Natural killer cell (primary cell): Measurements from ENCODE around the gene MYL7. TPM values are rescaled to one million over a fixed set of nuclear protein-coding genes. Genes with fewer than 3 reads are reported as not detected.
A peak's percentile ranks its signal among the peaks of the same experiment; 100 is the strongest.

ENCODE experiments used
- ATAC-seq, 3 donors: fragments of 150-1000 bp in 2 of 3; fragments of 200-7000 bp in 1 of 3; cut with Tn5 transposase; 1 replicate in 1 of 3; 2 replicates in 2 of 3; pipeline ENCODE4 v1.10.0; 2021; ENCODE audit warnings: mild to moderate bottlenecking in 2 of 3, moderate library complexity in 2 of 3
- DNase-seq, 2 donors: peaks; one replicate each; pipeline versions ENCODE4 v3.0.0 to v3.0.0-alpha.2; 2013 to 2021; ENCODE audit warnings: mixed read lengths in 1 of 2
- H3K27ac ChIP-seq: one replicate; pipeline ENCODE4 v1.5.1; 2013; ENCODE audit warnings: mild to moderate bottlenecking, low read length
- H3K27me3 ChIP-seq: one replicate; pipeline ENCODE4 v1.6.1; 2013; ENCODE audit warnings: low read length; ENCODE audit not compliant: control insufficient read depth, insufficient read depth
- H3K36me3 ChIP-seq: one replicate; pipeline ENCODE4 v1.6.1; 2013; ENCODE audit warnings: low read length; ENCODE audit not compliant: control insufficient read depth, insufficient read depth
- H3K4me1 ChIP-seq: one replicate; pipeline ENCODE4 v1.6.1; 2013; ENCODE audit warnings: low read length; ENCODE audit not compliant: control insufficient read depth, insufficient read depth
- H3K4me3 ChIP-seq: one replicate; pipeline ENCODE4 v1.5.1; 2013; ENCODE audit warnings: low read length
- H3K9me3 ChIP-seq: one replicate; pipeline ENCODE4 v1.6.1; 2013; ENCODE audit warnings: low read length; ENCODE audit not compliant: control insufficient read depth, insufficient read depth
- H3K27ac Mint-ChIP-seq, 2 donors: one replicate each; pipeline ENCODE4 v1.8.0; 2022; ENCODE audit warnings: mild to moderate bottlenecking in 2 of 2, mixed read lengths in 2 of 2, moderate library complexity in 1 of 2
- H3K27me3 Mint-ChIP-seq, 2 donors: one replicate each; pipeline ENCODE4 v1.8.0; 2022; ENCODE audit warnings: low read depth in 2 of 2, mixed read lengths in 2 of 2
- H3K36me3 Mint-ChIP-seq: one replicate; pipeline ENCODE4 v1.8.0; 2022; ENCODE audit warnings: mixed read lengths
- H3K4me1 Mint-ChIP-seq, 2 donors: one replicate each; pipeline ENCODE4 v1.8.0; 2022; ENCODE audit warnings: mixed read lengths in 2 of 2
- H3K4me3 Mint-ChIP-seq: one replicate; pipeline ENCODE4 v1.8.0; 2022; ENCODE audit warnings: mild to moderate bottlenecking, moderate library complexity, mixed read lengths
- H3K9me3 Mint-ChIP-seq, 2 donors: one replicate each; pipeline ENCODE4 v1.8.0; 2022; ENCODE audit warnings: mixed read lengths in 2 of 2
- WGBS: methylation state at CpG from one replicate; pipeline ENCODE4 v1.1.7; 2013; ENCODE audit warnings: missing lambda C conversion rate; ENCODE audit not compliant: insufficient coverage; 5-methylcytosine and 5-hydroxymethylcytosine counted together
- intact Hi-C: fragments of 100-400 bp; cut with micrococcal nuclease; formaldehyde crosslinking; loops from one replicate; pipeline ENCODE4 v1.14.2; 2022
- total RNA-seq, 4 donors: library from RNA; stranded (reverse); fragments of 120-200 nt in 1 of 4; gene quantifications; one replicate each; pipeline versions ENCODE4 v1.2.3 to v1.2.4, GENCODE V29; 2013 to 2022
- TF ChIP-seq, protein P1 (sequence below): fragments of 200-600 bp; IDR thresholded peaks from one replicate; pipeline ENCODE4 v1.8.0; 2022; ENCODE audit warnings: antibody characterized with exemption

MYL7 gene
- total RNA-seq, 3 donors from 2014 or later (not counting 1 experiment from before 2014, with no cell fraction given), result not detected

GRCh38 chr7:44102846-44103565, 38.1 kb downstream of the MYL7 start:
- H3K4me1 ChIP-seq, result peaks cover 20% of the 10 kb centered on the region
- H3K27me3 Mint-ChIP-seq, result peaks cover 0 to 14% of the 10 kb centered on the region in 2 donors
- H3K9me3 Mint-ChIP-seq, result no peaks in the 10 kb centered on the region
- peak overlapping the region in 1 of 2 donors; percentile 11 for H3K27ac Mint-ChIP-seq
- H3K4me3 ChIP-seq, result no peak overlapping the region
- H3K36me3 ChIP-seq, result no peaks in the 10 kb centered on the region
- H3K27me3 ChIP-seq, result peaks cover 4% of the 10 kb centered on the region
- intact Hi-C loops, result no loop called here
- TF ChIP-seq, protein P1, sequence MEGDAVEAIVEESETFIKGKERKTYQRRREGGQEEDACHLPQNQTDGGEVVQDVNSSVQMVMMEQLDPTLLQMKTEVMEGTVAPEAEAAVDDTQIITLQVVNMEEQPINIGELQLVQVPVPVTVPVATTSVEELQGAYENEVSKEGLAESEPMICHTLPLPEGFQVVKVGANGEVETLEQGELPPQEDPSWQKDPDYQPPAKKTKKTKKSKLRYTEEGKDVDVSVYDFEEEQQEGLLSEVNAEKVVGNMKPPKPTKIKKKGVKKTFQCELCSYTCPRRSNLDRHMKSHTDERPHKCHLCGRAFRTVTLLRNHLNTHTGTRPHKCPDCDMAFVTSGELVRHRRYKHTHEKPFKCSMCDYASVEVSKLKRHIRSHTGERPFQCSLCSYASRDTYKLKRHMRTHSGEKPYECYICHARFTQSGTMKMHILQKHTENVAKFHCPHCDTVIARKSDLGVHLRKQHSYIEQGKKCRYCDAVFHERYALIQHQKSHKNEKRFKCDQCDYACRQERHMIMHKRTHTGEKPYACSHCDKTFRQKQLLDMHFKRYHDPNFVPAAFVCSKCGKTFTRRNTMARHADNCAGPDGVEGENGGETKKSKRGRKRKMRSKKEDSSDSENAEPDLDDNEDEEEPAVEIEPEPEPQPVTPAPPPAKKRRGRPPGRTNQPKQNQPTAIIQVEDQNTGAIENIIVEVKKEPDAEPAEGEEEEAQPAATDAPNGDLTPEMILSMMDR, result no peak
- H3K9me3 ChIP-seq, result no peaks in the 10 kb centered on the region
- WGBS, result 75% methylated on average over 8 of the region's 8 CpGs
- ATAC-seq (no peak), DNase-seq (no peak)
- H3K4me3 Mint-ChIP-seq, result peak overlapping the region; percentile 49
- H3K36me3 Mint-ChIP-seq, result no peaks in the 10 kb centered on the region
- peaks cover 7 to 12% of the 10 kb centered on the region in 2 donors for H3K4me1 Mint-ChIP-seq
- H3K27ac ChIP-seq, result no peak overlapping the region

GRCh38 chr7:44101966-44102845, 38.9 kb downstream of the MYL7 start:
- Histone ChIP-seq H3K27me3 (peaks cover 4% of the 10 kb centered on the region), H3K36me3 (no peaks in the 10 kb centered on the region), H3K9me3 (no peaks in the 10 kb centered on the region), H3K27ac (no peak overlapping the region), H3K4me3 (no peak overlapping the region), H3K4me1 (peaks cover 22% of the 10 kb centered on the region)
- Mint-ChIP-seq H3K27me3 (peaks cover 0 to 14% of the 10 kb centered on the region in 2 donors), H3K27ac (no peak overlapping the region), H3K4me1 (peaks cover 7 to 12% of the 10 kb centered on the region in 2 donors), H3K9me3 (no peaks in the 10 kb centered on the region), H3K4me3 (peak overlapping the region; percentile 55), H3K36me3 (no peaks in the 10 kb centered on the region)
- ATAC-seq (no peak), DNase-seq (no peak)
- 92% methylated on average over 14 of the region's 14 CpGs for WGBS
- intact Hi-C loops, result no loop called here
- TF ChIP-seq, protein P1, result no peak

DNA sequence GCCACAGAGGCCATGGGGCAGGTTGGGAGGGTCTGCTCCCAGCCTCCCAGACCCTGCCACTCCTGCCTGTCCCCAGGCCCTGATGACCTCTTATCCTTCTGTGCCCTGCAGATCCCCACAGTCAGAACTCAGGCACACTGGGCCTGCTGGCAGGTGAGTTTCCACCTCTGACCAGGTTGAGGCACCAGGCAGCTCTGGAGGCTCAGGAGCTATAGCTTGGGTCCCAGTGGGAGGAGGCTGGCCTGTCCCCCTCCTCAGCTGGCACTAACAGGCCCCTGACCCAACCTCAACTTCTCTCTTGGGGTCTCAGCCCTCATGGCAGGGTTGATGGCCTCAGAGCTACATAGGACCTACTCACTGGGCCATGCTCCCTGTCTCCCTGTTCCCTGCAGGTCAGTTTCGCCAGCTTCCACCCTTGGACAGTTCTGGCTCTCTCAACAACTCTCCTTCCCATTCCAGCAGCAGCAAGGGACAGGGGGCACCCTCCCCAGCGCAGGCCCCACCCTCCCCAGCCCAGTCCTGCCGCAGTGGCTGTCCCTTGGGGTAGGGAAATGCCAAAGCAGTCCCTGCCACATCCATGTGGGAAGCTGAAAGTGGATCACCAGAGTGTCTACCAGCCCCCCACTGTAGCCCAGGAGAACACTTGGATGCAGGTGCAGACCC, 39.7 kb downstream of the MYL7 start:
- H3K27me3 ChIP-seq, result peaks cover 4% of the 10 kb centered on the region
- intact Hi-C loops, result no loop called here
- 83% methylated on average over 3 of the region's 3 CpGs for WGBS
- H3K36me3 ChIP-seq, result no peaks in the 10 kb centered on the region
- Mint-ChIP-seq H3K27ac (no peak overlapping the region), H3K27me3 (peaks cover 0 to 14% of the 10 kb centered on the region in 2 donors), H3K36me3 (no peaks in the 10 kb centered on the region), H3K4me1 (peaks cover 7 to 12% of the 10 kb centered on the region in 2 donors), H3K9me3 (no peaks in the 10 kb centered on the region), H3K4me3 (no peak overlapping the region)
- ATAC-seq, result no peak
- no peaks in the 10 kb centered on the region for H3K9me3 ChIP-seq
- H3K27ac ChIP-seq, result no peak overlapping the region
- H3K4me3 ChIP-seq, result no peak overlapping the region
- DNase-seq, result no peak
- TF ChIP-seq, protein P1, result no peak
- H3K4me1 ChIP-seq, result peaks cover 30% of the 10 kb centered on the region
